Coronary artery (tissue), 2 donors: ENCODE results near the gene BSN.
"Not testable (repeated sequence)": the region's sequence is repeated elsewhere in the genome, so short reads cannot be mapped to it uniquely, and the experiment has no call there.

Experiments used
- DNase-seq: peaks from one replicate; pipeline ENCODE4 v3.0.0-alpha.2; 2017; ENCODE audit warnings: low spot score
- H3K27ac ChIP-seq, 2 donors: fragments of 200-600 bp; sonication (generic); one replicate each; pipeline ENCODE4 v1.5.1; 2016 to 2019
- H3K4me3 ChIP-seq: fragments of 200-600 bp; sonication (generic); 2 replicates; pipeline ENCODE4 v1.5.1; 2016; ENCODE audit warnings: mild to moderate bottlenecking, moderate library complexity
- CTCF ChIP-seq: fragments of 200-600 bp; sonication (generic); IDR thresholded peaks from one replicate; pipeline ENCODE4 v1.5.1; 2019; ENCODE audit warnings: antibody characterized with exemption

Gene BSN

GRCh38 chr3:49683162-49683561, 128.9 kb downstream of the BSN start:
- Histone ChIP-seq H3K27ac (no peak overlapping the region), H3K4me3 (no peak overlapping the region)
- DNase-seq: no peak
- no peak for TF ChIP-seq CTCF

GRCh38 chr3:49684453-49684852, 130.2 kb downstream of the BSN start:
- H3K4me3 ChIP-seq, H3K27ac ChIP-seq, DNase-seq: not testable (repeated sequence)

GRCh38 chr3:49685103-49685502, 130.8 kb downstream of the BSN start:
- not testable (repeated sequence) for DNase-seq, H3K4me3 ChIP-seq, H3K27ac ChIP-seq

DNA sequence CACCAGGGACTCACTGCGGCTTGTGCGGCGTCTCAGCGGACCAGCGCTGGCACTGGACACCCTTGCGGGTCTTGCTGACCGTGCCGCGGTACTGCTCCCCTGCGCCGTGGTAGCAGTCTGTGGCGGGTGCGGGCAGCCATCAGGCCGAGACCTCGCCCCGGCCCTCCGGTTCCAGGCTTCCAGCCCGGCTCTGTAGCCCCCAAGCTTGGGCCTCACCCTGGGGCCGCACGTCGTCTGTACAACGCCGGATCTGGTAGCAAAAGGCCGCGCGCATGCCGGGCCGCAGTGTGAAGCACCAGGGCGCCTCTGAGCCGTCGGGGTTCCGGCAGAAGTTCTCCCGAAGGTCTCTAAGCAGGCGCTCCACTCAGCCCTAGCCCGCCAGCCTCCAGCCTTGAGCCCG, 131.6 kb downstream of the BSN start:
- H3K27ac ChIP-seq, DNase-seq: not testable (repeated sequence)
- H3K4me3 ChIP-seq: peak overlapping the region; percentile 63

DNA sequence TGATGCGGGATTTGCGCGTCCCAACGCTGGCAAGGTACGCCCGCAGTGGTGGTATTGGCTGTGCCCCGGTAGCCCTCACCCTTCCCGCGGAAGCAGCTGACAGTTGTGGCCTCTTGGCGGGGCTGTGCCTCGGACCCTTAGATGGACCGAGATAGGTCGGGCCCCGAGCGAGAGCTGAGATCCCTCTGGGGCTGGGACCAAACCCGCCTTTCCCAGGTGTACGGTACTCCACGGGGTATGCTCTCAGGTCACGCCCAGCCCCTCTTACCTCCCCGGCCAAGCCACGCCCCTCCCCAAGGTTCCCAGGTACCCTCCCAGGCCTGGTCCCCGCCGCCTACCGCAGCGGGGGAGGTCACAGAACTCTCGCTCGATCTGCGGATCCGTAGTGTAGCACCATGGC, 132.1 kb downstream of the BSN start:
- peak overlapping the region; percentile 63 for H3K4me3 ChIP-seq
- H3K27ac ChIP-seq, DNase-seq: not testable (repeated sequence)

- DNase-seq: not testable (repeated sequence)
- peak overlapping the region; percentile 63 for H3K4me3 ChIP-seq
- H3K27ac ChIP-seq: peak overlapping the region in 1 of 2 donors; percentile 32
Observed at GRCh38 chr3:49686769-49687423, 132.6 kb downstream of the BSN start.

GRCh38 chr3:49687424-49687795, 133.1 kb downstream of the BSN start:
- Histone ChIP-seq H3K4me3 (peak overlapping the region; percentile 63), H3K27ac (peak overlapping the region in 1 of 2 donors; percentile 32)
- DNase-seq: not testable (repeated sequence)

GRCh38 chr3:49688338-49689045, 134.2 kb downstream of the BSN start:
- Histone ChIP-seq H3K4me3 (peak overlapping the region; percentile 85), H3K27ac (peak overlapping the region; percentile 50 to 76)
- not testable (repeated sequence) for DNase-seq

GRCh38 chr3:49689046-49689907, 135.0 kb downstream of the BSN start, which contains the start of the genes MST1 and RNF123:
Gene MST1, minus strand, starts transcription at chr3:49689474. Its CDS starts 783 bp downstream, at chr3:49688691.
Gene RNF123, plus strand, starts transcription at chr3:49689557. Its CDS starts 1,609 bp downstream, at chr3:49691166.
- TF ChIP-seq CTCF: no peak
- Histone ChIP-seq H3K4me3 (peak within 1 kb of the TSS; percentile 85), H3K27ac (peak within 1 kb of the TSS; percentile 50 to 76)
- peak; percentile 89 for DNase-seq

DNA sequence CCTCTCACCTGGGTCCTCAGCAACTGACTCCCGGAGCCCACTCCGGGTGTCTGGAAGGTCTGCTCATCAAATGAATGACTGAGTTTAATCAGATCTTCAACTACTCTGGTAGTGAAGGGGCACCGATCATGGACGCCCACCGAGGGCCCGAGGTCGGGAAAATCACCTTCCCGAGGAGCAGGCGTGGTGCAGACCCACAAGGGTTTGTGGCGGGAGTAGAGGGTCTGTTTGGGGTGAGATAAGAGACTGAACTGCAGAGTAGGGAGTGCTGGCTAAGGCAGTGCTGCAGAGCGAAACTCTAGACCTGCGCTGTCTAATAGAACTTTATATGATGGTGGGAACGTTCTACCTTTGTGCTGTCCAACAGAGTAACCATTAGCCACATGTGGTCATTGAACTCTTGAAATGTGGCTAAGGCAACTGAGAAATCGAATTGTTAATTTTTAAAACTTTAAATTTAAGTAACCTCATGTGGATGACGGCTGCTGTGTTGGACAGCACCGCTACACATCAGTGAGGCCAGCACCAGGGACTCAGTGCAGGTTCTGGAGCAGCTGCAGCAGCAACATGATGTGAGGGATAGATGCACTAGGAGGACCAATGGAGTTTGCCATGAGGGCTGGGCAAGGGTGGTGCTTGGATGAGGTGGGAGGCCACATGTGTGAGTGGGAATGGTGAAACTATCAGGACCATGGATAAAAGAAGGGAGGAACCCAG, 135.8 kb downstream of the BSN start:
- H3K27ac ChIP-seq: peak overlapping the region; percentile 50 to 76
- DNase-seq: not testable (repeated sequence)
- H3K4me3 ChIP-seq: peak overlapping the region; percentile 85

DNA sequence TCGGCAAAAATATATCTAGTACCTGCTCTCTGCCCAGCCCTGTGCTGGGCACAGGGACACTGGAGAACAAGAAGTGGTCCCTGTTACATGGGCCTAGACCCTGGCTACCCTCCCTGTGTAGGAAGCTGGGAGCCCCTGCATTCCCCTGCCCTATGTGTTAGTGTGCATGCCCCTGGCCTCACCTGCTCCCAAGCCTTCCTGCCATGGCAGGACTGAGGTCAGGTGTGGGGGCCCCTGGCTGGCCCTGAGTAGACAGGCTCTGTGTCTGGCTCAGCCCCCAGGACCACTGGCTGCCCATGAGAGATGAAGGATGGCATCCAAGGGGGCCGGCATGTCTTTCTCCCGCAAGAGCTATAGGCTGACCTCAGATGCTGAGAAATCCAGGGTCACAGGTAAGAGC, 136.6 kb downstream of the BSN start:
- H3K4me3 ChIP-seq: peak overlapping the region; percentile 2
- not testable (repeated sequence) for DNase-seq, H3K27ac ChIP-seq

- H3K27ac ChIP-seq, H3K4me3 ChIP-seq, DNase-seq: not testable (repeated sequence)
Observed at GRCh38 chr3:49691481-49691880, 137.2 kb downstream of the BSN start.

DNA sequence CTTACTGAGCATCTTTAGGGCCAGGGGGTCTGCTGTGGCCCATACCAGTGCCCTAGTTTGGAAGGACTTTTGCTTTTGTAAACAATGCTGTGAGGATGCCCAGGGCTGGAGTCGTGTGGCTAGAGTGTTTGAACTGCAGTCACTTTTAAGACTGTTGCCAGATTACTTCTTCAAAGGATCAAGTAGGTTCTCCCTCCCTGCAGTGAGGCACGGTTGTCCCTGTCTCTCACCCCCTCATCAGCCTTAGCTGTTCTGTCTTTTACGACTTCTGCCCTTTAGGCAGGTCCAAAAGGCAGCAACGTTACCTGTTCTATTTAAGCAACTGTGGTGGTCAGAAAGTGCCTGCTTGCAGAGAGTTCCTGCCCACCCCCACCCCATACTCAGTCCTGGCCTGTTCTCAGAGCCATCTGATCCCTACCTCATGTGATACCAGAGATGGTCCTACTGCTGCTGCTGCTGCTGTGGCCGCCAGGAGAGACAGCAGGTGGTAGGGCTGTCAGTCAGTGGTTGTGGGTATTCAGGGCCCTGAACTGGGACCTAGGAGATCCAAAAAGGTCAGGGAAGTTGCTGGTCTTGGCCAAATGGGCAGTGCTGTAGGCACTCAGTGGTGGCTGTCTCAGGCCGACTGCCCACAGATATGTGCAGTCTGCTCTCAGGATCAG, 140.3 kb downstream of the BSN start:
- not testable (repeated sequence) for H3K4me3 ChIP-seq, H3K27ac ChIP-seq, DNase-seq

GRCh38 chr3:49695350-49696015, 141.2 kb downstream of the BSN start:
- not testable (repeated sequence) for H3K27ac ChIP-seq, DNase-seq, H3K4me3 ChIP-seq
